ENCODE results near the gene MROH2A.

DNA sequence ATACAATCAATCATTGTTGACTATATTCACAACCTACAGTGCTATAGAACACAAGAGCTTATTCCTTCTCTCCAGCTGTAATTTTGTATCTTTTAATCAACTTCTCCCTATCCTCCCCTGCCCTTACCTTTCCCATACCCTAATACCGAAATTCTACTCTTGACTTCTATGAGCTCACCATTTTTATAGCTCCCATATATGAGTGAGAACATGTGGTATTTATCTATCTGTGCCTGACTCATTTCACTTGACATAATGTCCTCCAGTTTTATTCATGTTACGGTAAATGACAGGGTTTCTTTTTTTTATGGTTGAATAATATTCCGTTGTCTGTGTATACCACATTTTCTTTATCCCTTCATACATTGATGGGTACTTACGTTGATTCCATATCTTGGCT, 2.6 kb downstream of the MROH2A start:
- TF ChIP-seq, protein P1, sequence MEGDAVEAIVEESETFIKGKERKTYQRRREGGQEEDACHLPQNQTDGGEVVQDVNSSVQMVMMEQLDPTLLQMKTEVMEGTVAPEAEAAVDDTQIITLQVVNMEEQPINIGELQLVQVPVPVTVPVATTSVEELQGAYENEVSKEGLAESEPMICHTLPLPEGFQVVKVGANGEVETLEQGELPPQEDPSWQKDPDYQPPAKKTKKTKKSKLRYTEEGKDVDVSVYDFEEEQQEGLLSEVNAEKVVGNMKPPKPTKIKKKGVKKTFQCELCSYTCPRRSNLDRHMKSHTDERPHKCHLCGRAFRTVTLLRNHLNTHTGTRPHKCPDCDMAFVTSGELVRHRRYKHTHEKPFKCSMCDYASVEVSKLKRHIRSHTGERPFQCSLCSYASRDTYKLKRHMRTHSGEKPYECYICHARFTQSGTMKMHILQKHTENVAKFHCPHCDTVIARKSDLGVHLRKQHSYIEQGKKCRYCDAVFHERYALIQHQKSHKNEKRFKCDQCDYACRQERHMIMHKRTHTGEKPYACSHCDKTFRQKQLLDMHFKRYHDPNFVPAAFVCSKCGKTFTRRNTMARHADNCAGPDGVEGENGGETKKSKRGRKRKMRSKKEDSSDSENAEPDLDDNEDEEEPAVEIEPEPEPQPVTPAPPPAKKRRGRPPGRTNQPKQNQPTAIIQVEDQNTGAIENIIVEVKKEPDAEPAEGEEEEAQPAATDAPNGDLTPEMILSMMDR (IDR thresholded peaks at IDR 0.05): no peak
- TF ChIP-seq EP300 (IDR thresholded peaks at IDR 0.05) (no peak), POLR2A (IDR thresholded peaks at IDR 0.05; ENCODE audit: low read depth) (no peak), POLR2AphosphoS5 (IDR thresholded peaks at IDR 0.05) (no peak)
